Measurements from ENCODE around the gene HAUS5. TPM values are rescaled to one million over a fixed set of nuclear protein-coding genes. Genes with fewer than 3 reads are reported as not detected.

The HAUS5 gene
- total and polyA plus RNA-seq, 2 of the 8 experiments (the other 6 are each of a cell fraction or from before 2014, with no cell fraction given), result 13.8 to 25.7 TPM

GRCh38 chr19:35577918-35578317, 34.6 kb upstream of the HAUS5 start (continued):
- no peak for TF ChIP-seq POU5F1 (IDR thresholded peaks at IDR 0.05; ENCODE audit: low read depth, low read length)
- no peak for TF ChIP-seq SP1 (IDR thresholded peaks at IDR 0.05; ENCODE audit: low read depth, low read length)
